HG02610 (cell line): ENCODE results near the gene TRNP1.
"Not testable (repeated sequence)": the region's sequence is repeated elsewhere in the genome, so short reads cannot be mapped to it uniquely, and the experiment has no call there.

Source experiments
- ATAC-seq: cut with Tn5 transposase; IDR thresholded peaks from one replicate; pipeline ENCODE4 v1.9.1; 2021; ENCODE audit warnings: mild to moderate bottlenecking, moderate library complexity; ENCODE audit not compliant: unreplicated experiment

Gene TRNP1

GRCh38 chr1:26993237-26994019, at the start of gene TRNP1:
TSS of gene TRNP1 (plus strand) at chr1:26993692. CDS start at chr1:26993787, 95 bp downstream.
- ATAC-seq = no peak

- ATAC-seq = no peak
Measured at GRCh38 chr1:26945138-26945537, 48.4 kb upstream of the TRNP1 start.

GRCh38 chr1:26945728-26946127, 47.8 kb upstream of the TRNP1 start:
- ATAC-seq = no peak

- no peak for ATAC-seq
Measured at GRCh38 chr1:26946270-26946669, 47.2 kb upstream of the TRNP1 start.

GRCh38 chr1:26948725-26949057, 44.8 kb upstream of the TRNP1 start:
- not testable (repeated sequence) for ATAC-seq

GRCh38 chr1:26949266-26949925, 44.1 kb upstream of the TRNP1 start:
- ATAC-seq = no peak

- ATAC-seq = no peak
Measured at GRCh38 chr1:26949926-26950319, 43.6 kb upstream of the TRNP1 start.

GRCh38 chr1:26950602-26951001, 42.9 kb upstream of the TRNP1 start:
- ATAC-seq = no peak

- ATAC-seq = no peak
Measured at GRCh38 chr1:26951216-26951615, 42.3 kb upstream of the TRNP1 start.

GRCh38 chr1:26951821-26952497, 41.5 kb upstream of the TRNP1 start:
- no peak for ATAC-seq

- ATAC-seq = no peak
Measured at GRCh38 chr1:26953374-26953773, 40.1 kb upstream of the TRNP1 start.

- no peak for ATAC-seq
Measured at GRCh38 chr1:26956321-26956720, 37.2 kb upstream of the TRNP1 start.

- no peak for ATAC-seq
Measured at GRCh38 chr1:26957306-26957705, 36.2 kb upstream of the TRNP1 start.

- ATAC-seq = no peak
Measured at GRCh38 chr1:26959270-26959669, 34.2 kb upstream of the TRNP1 start.

GRCh38 chr1:26959722-26960624, 33.5 kb upstream of the TRNP1 start, which contains the start of gene KDF1:
TSS of gene KDF1 (minus strand) at chr1:26960468. CDS start at chr1:26952380, 8,088 bp downstream.
- ATAC-seq = no peak

GRCh38 chr1:26960625-26960966, 32.9 kb upstream of the TRNP1 start:
- ATAC-seq = no peak

- ATAC-seq = no peak
Measured at GRCh38 chr1:26961826-26962225, 31.7 kb upstream of the TRNP1 start.

- no peak for ATAC-seq
Measured at GRCh38 chr1:26965213-26965612, 28.3 kb upstream of the TRNP1 start.

- no peak for ATAC-seq
Measured at GRCh38 chr1:26965628-26966027, 27.9 kb upstream of the TRNP1 start.

GRCh38 chr1:26970810-26971209, 22.7 kb upstream of the TRNP1 start:
- no peak for ATAC-seq

- ATAC-seq = no peak
Measured at GRCh38 chr1:26971590-26971989, 21.9 kb upstream of the TRNP1 start.
